Stimulated activated CD4-positive, alpha-beta T cell treated with anti-CD3 and anti-CD28 coated beads, Interleukin-4, amount 100 ng/mL, for 1 hour (primary cell): ENCODE results near the gene TMEM271.

Experiments
- DNase-seq: peaks from one replicate; pipeline ENCODE4 v3.0.0-alpha.2; 2020

The TMEM271 gene

GRCh38 chr4:531721-532565 is 44.2 kb downstream of the TMEM271 start:
- no peak for DNase-seq

- no peak for DNase-seq
Measured at GRCh38 chr4:531076-531475, 45.0 kb downstream of the TMEM271 start.

- DNase-seq, result no peak
Measured at GRCh38 chr4:530017-530781, 45.9 kb downstream of the TMEM271 start.

- no peak for DNase-seq
Measured at GRCh38 chr4:529563-529962, 46.5 kb downstream of the TMEM271 start.

- DNase-seq, result no peak
Measured at GRCh38 chr4:528835-529234, 47.3 kb downstream of the TMEM271 start.

- no peak for DNase-seq
Measured at GRCh38 chr4:528296-528695, 47.8 kb downstream of the TMEM271 start.

GRCh38 chr4:526971-527460 is 49.1 kb downstream of the TMEM271 start:
- DNase-seq, result no peak

- DNase-seq, result no peak
Measured at GRCh38 chr4:526189-526909, 49.7 kb downstream of the TMEM271 start.

GRCh38 chr4:525660-526059 is 50.4 kb downstream of the TMEM271 start:
- DNase-seq, result no peak

- DNase-seq, result no peak
Measured at GRCh38 chr4:524196-524595, 51.9 kb downstream of the TMEM271 start.
